Osteoblast (primary cell): ENCODE data around the gene NT5DC1. TPM values are rescaled to one million over a fixed set of nuclear protein-coding genes. Genes with fewer than 3 reads are reported as not detected.

ENCODE experiments used
- DNase-seq: peaks from one replicate; pipeline ENCODE4 v3.0.0; 2011; ENCODE audit warnings: low spot score, mixed read lengths; ENCODE audit not compliant: insufficient read length; ENCODE audit errors: missing footprints
- H2AFZ ChIP-seq: 2 replicates; pipeline ENCODE4 v1.6.0; 2011; ENCODE audit warnings: mild to moderate bottlenecking, low read length
- H3K27ac ChIP-seq: 2 replicates; pipeline ENCODE4 v1.5.1; 2011; ENCODE audit warnings: mild to moderate bottlenecking, low read depth, low read length, moderate library complexity
- H3K27me3 ChIP-seq: 2 replicates; pipeline ENCODE4 v1.6.0; 2012; ENCODE audit warnings: mild to moderate bottlenecking, control low read depth, inconsistent platforms, low read length, moderate library complexity; ENCODE audit not compliant: insufficient read depth
- H3K36me3 ChIP-seq: 2 replicates; pipeline ENCODE4 v1.5.1; 2011; ENCODE audit warnings: mild to moderate bottlenecking, low read length, control low read depth, moderate library complexity; ENCODE audit not compliant: insufficient read depth
- H3K4me1 ChIP-seq: 2 replicates; pipeline ENCODE4 v1.5.1; 2011; ENCODE audit warnings: mild to moderate bottlenecking, low read length, control low read depth, moderate library complexity; ENCODE audit not compliant: insufficient read depth
- H3K4me2 ChIP-seq: 2 replicates; pipeline ENCODE4 v1.6.0; 2011; ENCODE audit warnings: mild to moderate bottlenecking, low read length; ENCODE audit not compliant: insufficient read depth
- H3K4me3 ChIP-seq: fragments of 200-600 bp; sonication (generic); 3 replicates; pipeline ENCODE4 v1.5.1; 2012; ENCODE audit warnings: mild to moderate bottlenecking, low read length, inconsistent platforms; ENCODE audit not compliant: insufficient read depth
- H3K79me2 ChIP-seq: 2 replicates; pipeline ENCODE4 v1.6.0; 2012; ENCODE audit warnings: mild to moderate bottlenecking, low read length, control low read depth, inconsistent platforms; ENCODE audit not compliant: insufficient read depth
- H3K9me3 ChIP-seq: 2 replicates; pipeline ENCODE4 v1.5.1; 2011; ENCODE audit warnings: low read depth, low read length, control low read depth
- H4K20me1 ChIP-seq: 2 replicates; pipeline ENCODE4 v1.6.0; 2012; ENCODE audit warnings: mild to moderate bottlenecking, low read length, control low read depth; ENCODE audit not compliant: insufficient read depth
- CTCF ChIP-seq: IDR thresholded peaks from 2 replicates; pipeline ENCODE4 v1.5.1; 2011; ENCODE audit warnings: mild to moderate bottlenecking, low read depth, low read length, moderate library complexity; ENCODE audit errors: extremely low read depth
- total RNA-seq: library from RNA; depleted of rRNA; stranded (reverse); fragments of >200 nt; gene quantifications from 2 replicates; pipeline ENCODE4 v1.2.3, GENCODE V29; 2012

The NT5DC1 gene
- total RNA-seq, 1 donor: 7.2 TPM

GRCh38 chr6:116059713-116060571, 40.7 kb upstream of the NT5DC1 start:
- Histone ChIP-seq H3K36me3 (no peaks in the 10 kb centered on the region), H2AFZ (peak overlapping the region; percentile 98), H3K9me3 (no peaks in the 10 kb centered on the region), H3K4me3 (peak overlapping the region; percentile 73), H4K20me1 (no peaks in the 10 kb centered on the region), H3K27me3 (no peaks in the 10 kb centered on the region), H3K4me1 (no peaks in the 10 kb centered on the region), H3K79me2 (no peaks in the 10 kb centered on the region), H3K27ac (peak overlapping the region; percentile 58), H3K4me2 (peak overlapping the region; percentile 88)
- DNase-seq: peak; percentile 19
- no peak for TF ChIP-seq CTCF

GRCh38 chr6:116060572-116061283, 39.9 kb upstream of the NT5DC1 start, which contains the start of gene FRK:
TSS of gene FRK (minus strand) at chr6:116060891. CDS start at chr6:116060311, 580 bp downstream.
- DNase-seq: peak; percentile 34
- Histone ChIP-seq H2AFZ (peak within 1 kb of the TSS; percentile 98), H3K4me1 (no peaks in the 10 kb centered on the region), H3K79me2 (no peaks in the 10 kb centered on the region), H3K4me2 (peak within 1 kb of the TSS; percentile 88), H3K27ac (peak within 1 kb of the TSS; percentile 58), H3K4me3 (peak within 1 kb of the TSS; percentile 73), H3K27me3 (no peaks in the 10 kb centered on the region), H4K20me1 (no peaks in the 10 kb centered on the region), H3K36me3 (no peaks in the 10 kb centered on the region), H3K9me3 (no peaks in the 10 kb centered on the region)
- peak; percentile 41 for TF ChIP-seq CTCF

GRCh38 chr6:116062496-116062895, 38.2 kb upstream of the NT5DC1 start:
- Histone ChIP-seq H3K4me3 (no peak overlapping the region), H3K79me2 (no peaks in the 10 kb centered on the region), H3K4me2 (no peak overlapping the region), H3K36me3 (no peaks in the 10 kb centered on the region), H3K9me3 (no peaks in the 10 kb centered on the region), H4K20me1 (no peaks in the 10 kb centered on the region), H3K27me3 (no peaks in the 10 kb centered on the region), H2AFZ (no peak overlapping the region), H3K27ac (no peak overlapping the region), H3K4me1 (no peaks in the 10 kb centered on the region)
- no peak for TF ChIP-seq CTCF
- DNase-seq: no peak

- Histone ChIP-seq H3K27me3 (no peaks in the 10 kb centered on the region), H4K20me1 (no peaks in the 10 kb centered on the region), H3K4me3 (no peak overlapping the region), H3K79me2 (no peaks in the 10 kb centered on the region), H3K9me3 (no peaks in the 10 kb centered on the region), H3K4me1 (no peaks in the 10 kb centered on the region), H3K4me2 (no peak overlapping the region), H3K36me3 (no peaks in the 10 kb centered on the region), H2AFZ (no peak overlapping the region), H3K27ac (no peak overlapping the region)
- no peak for TF ChIP-seq CTCF
- no peak for DNase-seq
Measured at GRCh38 chr6:116064666-116065065, 36.0 kb upstream of the NT5DC1 start.
